ENCODE results near the gene PTK7. TPM values are rescaled to one million over a fixed set of nuclear protein-coding genes. Genes with fewer than 3 reads are reported as not detected.

Gene PTK7
- total RNA-seq, 1 experiment from 2014 or later: 48.1 TPM

DNA sequence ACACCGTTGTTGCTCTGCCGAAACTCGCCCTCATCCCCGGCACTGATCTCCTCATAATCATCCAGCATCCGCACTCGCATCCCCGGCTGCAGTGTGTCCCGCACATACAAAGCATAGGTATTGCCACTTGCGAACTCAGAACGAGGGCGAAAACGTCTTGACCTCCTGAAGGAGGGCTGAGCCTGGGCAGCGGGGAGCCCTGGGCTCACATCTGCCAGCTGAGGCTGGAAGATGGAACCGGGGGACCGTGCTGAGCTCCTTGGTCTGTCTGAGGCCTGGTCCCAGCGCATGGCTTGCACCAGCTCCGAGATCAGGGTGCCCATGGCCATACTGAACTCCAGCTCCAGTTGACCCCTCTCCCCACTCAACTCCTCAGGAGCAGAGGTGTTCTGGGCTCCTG is 25.1 kb upstream of the PTK7 start:
- peaks cover 20% of the 10 kb centered on the region for H3K79me2 ChIP-seq (ENCODE audit: low read length)
- DNase-seq: no peak
- peaks cover 6% of the 10 kb centered on the region; the same call in 1 of the 2 replicates for H3K36me3 ChIP-seq (ENCODE audit: low read depth, low read length)
- H3K9me3 ChIP-seq (ENCODE audit: low read length): no peaks in the 10 kb centered on the region
- intact Hi-C loops (cut with micrococcal nuclease): no loop called here
- H3K4me3 ChIP-seq (ENCODE audit: low read length): no peak overlapping the region
- no peaks in the 10 kb centered on the region for H3K9me2 ChIP-seq (replicated peaks; ENCODE audit: low read length)
- BruUV-seq (replicated peaks): no TSS peak
- H3K9ac ChIP-seq (ENCODE audit: low read length): no peak overlapping the region
- peaks cover 18% of the 10 kb centered on the region for H3K4me1 ChIP-seq (ENCODE audit: insufficient read depth, low read length)
- no peaks in the 10 kb centered on the region for H4K20me1 ChIP-seq (ENCODE audit: low read length)
- H3K4me2 ChIP-seq (ENCODE audit: low read length): peak overlapping the region; percentile 95; the same call in 1 of the 2 replicates
- H2AFZ ChIP-seq (ENCODE audit: low read length): no peak overlapping the region
- no peak for ATAC-seq
- no peaks in the 10 kb centered on the region for H3K27me3 ChIP-seq (ENCODE audit: low read length)
- no peak overlapping the region for H3K27ac ChIP-seq (ENCODE audit: low read length)
- H3F3A ChIP-seq (ENCODE audit: low read length, unreplicated experiment): no peaks in the 10 kb centered on the region
- TF ChIP-seq, protein P1, sequence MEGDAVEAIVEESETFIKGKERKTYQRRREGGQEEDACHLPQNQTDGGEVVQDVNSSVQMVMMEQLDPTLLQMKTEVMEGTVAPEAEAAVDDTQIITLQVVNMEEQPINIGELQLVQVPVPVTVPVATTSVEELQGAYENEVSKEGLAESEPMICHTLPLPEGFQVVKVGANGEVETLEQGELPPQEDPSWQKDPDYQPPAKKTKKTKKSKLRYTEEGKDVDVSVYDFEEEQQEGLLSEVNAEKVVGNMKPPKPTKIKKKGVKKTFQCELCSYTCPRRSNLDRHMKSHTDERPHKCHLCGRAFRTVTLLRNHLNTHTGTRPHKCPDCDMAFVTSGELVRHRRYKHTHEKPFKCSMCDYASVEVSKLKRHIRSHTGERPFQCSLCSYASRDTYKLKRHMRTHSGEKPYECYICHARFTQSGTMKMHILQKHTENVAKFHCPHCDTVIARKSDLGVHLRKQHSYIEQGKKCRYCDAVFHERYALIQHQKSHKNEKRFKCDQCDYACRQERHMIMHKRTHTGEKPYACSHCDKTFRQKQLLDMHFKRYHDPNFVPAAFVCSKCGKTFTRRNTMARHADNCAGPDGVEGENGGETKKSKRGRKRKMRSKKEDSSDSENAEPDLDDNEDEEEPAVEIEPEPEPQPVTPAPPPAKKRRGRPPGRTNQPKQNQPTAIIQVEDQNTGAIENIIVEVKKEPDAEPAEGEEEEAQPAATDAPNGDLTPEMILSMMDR (conservative IDR thresholded peaks at IDR 0.05; ENCODE audit: low read depth, low read length): no peak
- TF ChIP-seq EZH2 (IDR thresholded peaks at IDR 0.05; ENCODE audit: low read length, unreplicated experiment) (no peak), EZH2phosphoT487 (IDR thresholded peaks at IDR 0.05; ENCODE audit: borderline replicate concordance, low read length) (no peak)
- CTCF ChIA-PET: no interaction called here
- POLR2A ChIA-PET (ENCODE audit: unreplicated experiment): interaction anchor here (0.6 kb wide), 1 partner anchor 108 kb away, joined by 6 read pairs; no protein-coding TSS in a partner anchor

DNA sequence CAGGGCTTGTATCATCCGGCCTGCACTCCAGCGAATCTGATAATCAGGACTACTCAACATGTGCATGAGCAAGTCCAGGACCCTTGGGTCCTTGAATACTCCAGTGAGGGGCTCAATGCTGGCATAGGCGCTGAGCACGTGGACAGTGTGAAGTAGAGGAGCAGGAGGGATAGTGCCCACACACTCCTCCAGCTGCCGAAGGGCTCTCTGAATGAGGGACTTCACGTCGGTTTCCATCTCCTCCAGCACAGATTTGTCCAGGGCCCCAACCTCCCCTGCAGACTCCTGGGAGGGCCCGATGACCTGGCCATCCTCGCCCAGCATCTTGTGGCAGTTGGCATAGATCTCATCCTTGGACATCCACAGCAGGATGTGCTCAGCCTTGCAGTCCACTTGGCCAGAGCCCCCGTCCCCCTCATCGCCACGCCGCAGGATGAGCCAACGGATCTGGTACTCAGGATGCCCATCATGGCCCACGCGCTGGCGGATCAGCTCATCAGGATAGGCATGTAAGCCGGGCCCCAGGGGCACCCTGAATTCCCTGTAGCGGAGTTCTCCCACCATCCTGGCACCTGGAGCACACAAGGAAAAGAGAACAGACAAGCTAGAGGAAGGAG is 23.8 kb upstream of the PTK7 start:
- BruUV-seq (replicated peaks): no TSS peak
- peak overlapping the region; percentile 74 for H3K4me3 ChIP-seq (ENCODE audit: low read length)
- no peak overlapping the region for H3K9ac ChIP-seq (ENCODE audit: low read length)
- H4K20me1 ChIP-seq (ENCODE audit: low read length): no peaks in the 10 kb centered on the region
- ChIA-PET POLR2A (ENCODE audit: unreplicated experiment) (no interaction called here), CTCF (no interaction called here)
- H3K9me2 ChIP-seq (replicated peaks; ENCODE audit: low read length): no peaks in the 10 kb centered on the region
- TF ChIP-seq EZH2phosphoT487 (IDR thresholded peaks at IDR 0.05; ENCODE audit: borderline replicate concordance, low read length): no peak
- TF ChIP-seq, protein P1 (conservative IDR thresholded peaks at IDR 0.05; ENCODE audit: low read depth, low read length): no peak
- TF ChIP-seq EZH2 (IDR thresholded peaks at IDR 0.05; ENCODE audit: low read length, unreplicated experiment): no peak
- no peaks in the 10 kb centered on the region for H3K27me3 ChIP-seq (ENCODE audit: low read length)
- DNase-seq (no peak), ATAC-seq (no peak)
- no peaks in the 10 kb centered on the region for H3K9me3 ChIP-seq (ENCODE audit: low read length)
- H3K4me2 ChIP-seq (ENCODE audit: low read length): peak overlapping the region; percentile 95
- no peak overlapping the region for H2AFZ ChIP-seq (ENCODE audit: low read length)
- intact Hi-C loops (cut with micrococcal nuclease): no loop called here
- H3K36me3 ChIP-seq (ENCODE audit: low read depth, low read length): peaks cover 11% of the 10 kb centered on the region; the same call in 1 of the 2 replicates
- H3F3A ChIP-seq (ENCODE audit: low read length, unreplicated experiment): no peaks in the 10 kb centered on the region
- peaks cover 18% of the 10 kb centered on the region for H3K4me1 ChIP-seq (ENCODE audit: insufficient read depth, low read length)
- H3K79me2 ChIP-seq (ENCODE audit: low read length): peaks cover 20% of the 10 kb centered on the region
- no peak overlapping the region for H3K27ac ChIP-seq (ENCODE audit: low read length)

DNA sequence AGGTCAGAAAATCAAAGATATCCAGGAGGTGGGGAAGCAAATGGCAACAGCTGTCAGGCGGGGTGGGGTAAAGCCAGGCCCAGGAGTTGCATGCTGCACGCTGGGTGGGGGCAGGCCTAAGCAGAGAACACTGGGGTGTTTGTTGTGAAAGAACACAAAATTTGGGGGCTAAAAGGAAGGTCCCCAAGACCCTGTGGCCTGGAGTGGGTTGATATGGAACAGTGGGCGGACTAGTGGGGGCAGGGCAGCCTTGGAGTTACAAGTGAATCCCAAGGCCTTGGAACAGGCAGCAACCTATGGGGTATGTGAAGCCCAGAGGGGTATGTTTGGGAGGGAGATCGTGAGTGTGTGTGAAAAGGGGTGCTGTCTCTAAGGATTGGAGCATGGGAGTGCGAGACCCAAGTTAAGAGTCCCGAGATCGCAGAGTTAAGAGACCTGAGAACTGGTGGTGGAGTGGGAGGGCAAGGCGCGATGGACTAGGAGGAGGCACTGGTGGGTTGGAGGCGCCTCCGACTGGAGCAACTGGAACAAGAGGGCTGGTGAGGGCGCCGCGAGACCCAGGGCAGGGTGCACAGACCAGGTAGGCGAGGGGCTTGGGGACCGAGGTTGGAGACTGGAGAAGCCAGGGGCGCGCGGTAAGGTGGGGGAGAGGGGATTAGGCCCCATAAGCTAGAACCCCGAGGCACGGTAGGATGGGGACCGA is 23.1 kb upstream of the PTK7 start:
- ChIA-PET POLR2A (ENCODE audit: unreplicated experiment) (interaction anchor here (0.8 kb wide), 1 partner anchor 38 kb away, joined by 15 read pairs; the partner anchor contains the start of gene KLHDC3), CTCF (no interaction called here)
- no peaks in the 10 kb centered on the region for H3F3A ChIP-seq (ENCODE audit: low read length, unreplicated experiment)
- H4K20me1 ChIP-seq (ENCODE audit: low read length): no peaks in the 10 kb centered on the region
- H3K27ac ChIP-seq (ENCODE audit: low read length): peak overlapping the region; percentile 69
- H3K36me3 ChIP-seq (ENCODE audit: low read depth, low read length): peaks cover 16% of the 10 kb centered on the region; the same call in 1 of the 2 replicates
- peak overlapping the region; percentile 94 for H3K9ac ChIP-seq (ENCODE audit: low read length)
- peaks cover 26% of the 10 kb centered on the region for H3K79me2 ChIP-seq (ENCODE audit: low read length)
- no peak for DNase-seq
- BruUV-seq (replicated peaks): TSS peak; percentile 21
- peak overlapping the region; percentile 74 for H3K4me3 ChIP-seq (ENCODE audit: low read length)
- TF ChIP-seq EZH2phosphoT487 (IDR thresholded peaks at IDR 0.05; ENCODE audit: borderline replicate concordance, low read length) (no peak), EZH2 (IDR thresholded peaks at IDR 0.05; ENCODE audit: low read length, unreplicated experiment) (no peak)
- TF ChIP-seq, protein P1 (conservative IDR thresholded peaks at IDR 0.05; ENCODE audit: low read depth, low read length): no peak
- peak; percentile 19 for ATAC-seq
- no peaks in the 10 kb centered on the region for H3K9me3 ChIP-seq (ENCODE audit: low read length)
- no peaks in the 10 kb centered on the region for H3K27me3 ChIP-seq (ENCODE audit: low read length)
- no peaks in the 10 kb centered on the region for H3K9me2 ChIP-seq (replicated peaks; ENCODE audit: low read length)
- intact Hi-C loops (cut with micrococcal nuclease): no loop called here
- H2AFZ ChIP-seq (ENCODE audit: low read length): peak overlapping the region; percentile 66
- H3K4me2 ChIP-seq (ENCODE audit: low read length): peak overlapping the region; percentile 95
- H3K4me1 ChIP-seq (ENCODE audit: insufficient read depth, low read length): peaks cover 21% of the 10 kb centered on the region
